CD4-positive, alpha-beta T cell (primary cell): ENCODE results near the gene POU3F1. TPM values are rescaled to one million over a fixed set of nuclear protein-coding genes. Genes with fewer than 3 reads are reported as not detected.

ENCODE experiments used
- ATAC-seq: fragments of 200-7000 bp; cut with Tn5 transposase; one replicate; pipeline ENCODE4 v1.10.0; 2022; ENCODE audit warnings: mild to moderate bottlenecking; ENCODE audit not compliant: poor library complexity
- CTCF ChIA-PET: fragments of 350-600 bp; sonication (Branson Sonifier 250); formaldehyde crosslinking; loops from one replicate; lab custom pipeline; 2021; ENCODE audit warnings: antibody characterized with exemption, inconsistent platforms; lab: Charles Lee
- POLR2A ChIA-PET: fragments of 350-600 bp; sonication (Branson Sonifier 250); formaldehyde crosslinking; loops from one replicate; lab custom pipeline; 2021; ENCODE audit warnings: antibody characterized with exemption, inconsistent platforms; lab: Charles Lee
- DNase-seq, 14 experiments: peaks; one replicate each; pipeline ENCODE4 v3.0.0-alpha.2; 2013 to 2020; ENCODE audit warnings: mixed read lengths in 2 of 14
- H3K27ac ChIP-seq, 2 donors: one replicate each; pipeline versions ENCODE4 v1.5.1 to v1.7.0; 2013; ENCODE audit warnings: low read length in 2 of 2, low read depth in 1 of 2, mild to moderate bottlenecking in 1 of 2
- H3K27me3 ChIP-seq, 2 experiments: 1 replicate in 1 of 2; 2 replicates in 1 of 2; pipeline versions ENCODE4 v1.6.1 to v1.7.0; 2013; ENCODE audit warnings: low read length in 2 of 2, control low read depth in 1 of 2, mild to moderate bottlenecking in 1 of 2, moderate library complexity in 1 of 2; ENCODE audit not compliant: insufficient read depth in 2 of 2, control insufficient read depth in 1 of 2
- H3K36me3 ChIP-seq: one replicate; pipeline ENCODE4 v1.6.1; 2013; ENCODE audit warnings: low read length, control low read depth; ENCODE audit not compliant: insufficient read depth
- H3K4me1 ChIP-seq: one replicate; pipeline ENCODE4 v1.6.1; 2013; ENCODE audit warnings: low read length, control low read depth; ENCODE audit not compliant: insufficient read depth
- H3K4me3 ChIP-seq: one replicate; pipeline ENCODE4 v1.5.1; 2013; ENCODE audit warnings: mild to moderate bottlenecking, low read length, moderate library complexity
- H3K9me3 ChIP-seq, 2 experiments: 1 replicate in 1 of 2; 2 replicates in 1 of 2; pipeline versions ENCODE4 v1.6.1 to v1.7.0; 2013; ENCODE audit warnings: low read length in 2 of 2, mild to moderate bottlenecking in 2 of 2, control low read depth in 1 of 2, moderate library complexity in 1 of 2; ENCODE audit not compliant: control insufficient read depth in 1 of 2, insufficient read depth in 1 of 2
- H3K27ac Mint-ChIP-seq: one replicate; pipeline ENCODE4 v1.8.0; 2020; ENCODE audit warnings: mixed read lengths
- H3K27me3 Mint-ChIP-seq: one replicate; pipeline ENCODE4 v1.8.0; 2021; ENCODE audit warnings: mixed read lengths
- H3K36me3 Mint-ChIP-seq: one replicate; pipeline ENCODE4 v1.8.0; 2021; ENCODE audit warnings: low read depth, mixed read lengths
- H3K4me1 Mint-ChIP-seq: one replicate; pipeline ENCODE4 v1.8.0; 2021; ENCODE audit warnings: low read depth, mixed read lengths
- H3K4me3 Mint-ChIP-seq: one replicate; pipeline ENCODE4 v1.8.0; 2020; ENCODE audit warnings: mild to moderate bottlenecking, mixed read lengths
- H3K9me3 Mint-ChIP-seq: one replicate; pipeline ENCODE4 v1.8.0; 2020; ENCODE audit warnings: mixed read lengths
- intact Hi-C, 2 experiments: fragments of 100-400 bp; cut with DNase I in 1 of 2; cut with micrococcal nuclease in 1 of 2; formaldehyde crosslinking; loops; one replicate each; pipeline versions ENCODE4 v1.15.1 to v1.9.0; 2023 to 2025; cut with DNase I, micrococcal nuclease
- total RNA-seq, 174 experiments: library from RNA in 2 of 174; stranded (reverse) in 2 of 174; gene quantifications; one replicate each; pipeline ENCODE4 v1.2.3 and lab custom pipeline; 2021 to 2026
- TF ChIP-seq, protein P1 (sequence below): fragments of 200-600 bp; IDR thresholded peaks from one replicate; pipeline ENCODE4 v1.8.0; 2022; ENCODE audit warnings: antibody characterized with exemption, mild to moderate bottlenecking

Gene POU3F1
- total RNA-seq, 2 experiments from 2014 or later: 0.22 to 0.27 TPM

DNA sequence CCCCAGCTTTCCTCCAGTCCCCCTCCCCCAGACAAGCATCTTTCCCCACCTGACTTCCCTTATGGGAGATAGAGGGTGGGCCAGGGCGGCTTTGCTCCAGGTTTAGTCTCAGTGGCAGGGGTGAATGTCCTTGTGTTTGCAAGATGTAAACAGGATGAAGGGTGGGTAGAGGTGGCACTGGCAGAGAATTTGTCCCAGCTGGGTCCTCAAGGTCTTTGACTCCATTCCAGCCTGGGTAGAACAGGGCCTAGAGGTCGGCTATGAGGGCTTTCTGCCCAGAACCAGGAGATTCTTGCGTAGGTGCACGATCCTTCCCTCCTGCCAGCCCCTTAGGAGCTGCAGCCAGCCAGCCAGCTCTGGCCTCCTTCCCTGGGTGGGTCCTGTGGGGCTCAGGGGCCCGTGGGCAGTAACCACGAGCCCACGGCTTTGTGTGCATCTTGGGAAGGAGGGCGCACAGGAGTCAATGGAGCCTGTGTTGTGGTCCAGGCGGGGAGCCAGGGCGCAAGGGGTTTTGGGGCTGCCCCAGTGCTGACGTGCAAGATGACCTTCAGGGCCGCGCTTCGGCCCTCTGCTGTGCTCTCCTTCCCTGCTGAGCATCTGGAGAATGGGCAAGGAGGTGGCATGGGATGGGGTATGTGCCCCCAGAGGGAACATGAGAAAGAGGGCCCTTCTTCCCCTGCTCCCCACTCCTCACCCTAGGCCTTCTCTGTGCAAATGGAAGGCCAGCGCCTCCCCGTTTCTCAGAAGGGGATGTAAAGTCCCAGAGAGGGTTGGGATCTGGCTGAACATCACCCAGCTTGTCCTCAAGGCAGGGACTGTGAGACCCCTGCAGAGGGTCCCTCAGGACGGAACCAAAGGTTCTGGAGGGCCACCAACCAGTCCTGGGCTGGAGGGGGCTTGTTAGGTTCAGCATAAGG lies 15.7 kb downstream of the POU3F1 start:
- H3K9me3 Mint-ChIP-seq: no peaks in the 10 kb centered on the region
- DNase-seq (peak in 1 of 14 experiments; percentile 8), ATAC-seq (no peak)
- Histone ChIP-seq H3K4me3 (no peak overlapping the region), H3K9me3 (no peaks in the 10 kb centered on the region), H3K36me3 (peaks cover 4% of the 10 kb centered on the region), H3K27ac (no peak overlapping the region), H3K27me3 (no peaks in the 10 kb centered on the region), H3K4me1 (peaks cover 42% of the 10 kb centered on the region)
- peaks cover 33% of the 10 kb centered on the region for H3K4me1 Mint-ChIP-seq
- H3K27ac Mint-ChIP-seq: no peak overlapping the region
- no peaks in the 10 kb centered on the region for H3K27me3 Mint-ChIP-seq
- ChIA-PET CTCF (no interaction called here), POLR2A (interaction anchor here (0.8 kb wide), 1 partner anchor 38 kb away, joined by 5 read pairs; no protein-coding TSS in a partner anchor)
- H3K36me3 Mint-ChIP-seq: peaks cover 5% of the 10 kb centered on the region
- H3K4me3 Mint-ChIP-seq: no peak overlapping the region
- TF ChIP-seq, protein P1, sequence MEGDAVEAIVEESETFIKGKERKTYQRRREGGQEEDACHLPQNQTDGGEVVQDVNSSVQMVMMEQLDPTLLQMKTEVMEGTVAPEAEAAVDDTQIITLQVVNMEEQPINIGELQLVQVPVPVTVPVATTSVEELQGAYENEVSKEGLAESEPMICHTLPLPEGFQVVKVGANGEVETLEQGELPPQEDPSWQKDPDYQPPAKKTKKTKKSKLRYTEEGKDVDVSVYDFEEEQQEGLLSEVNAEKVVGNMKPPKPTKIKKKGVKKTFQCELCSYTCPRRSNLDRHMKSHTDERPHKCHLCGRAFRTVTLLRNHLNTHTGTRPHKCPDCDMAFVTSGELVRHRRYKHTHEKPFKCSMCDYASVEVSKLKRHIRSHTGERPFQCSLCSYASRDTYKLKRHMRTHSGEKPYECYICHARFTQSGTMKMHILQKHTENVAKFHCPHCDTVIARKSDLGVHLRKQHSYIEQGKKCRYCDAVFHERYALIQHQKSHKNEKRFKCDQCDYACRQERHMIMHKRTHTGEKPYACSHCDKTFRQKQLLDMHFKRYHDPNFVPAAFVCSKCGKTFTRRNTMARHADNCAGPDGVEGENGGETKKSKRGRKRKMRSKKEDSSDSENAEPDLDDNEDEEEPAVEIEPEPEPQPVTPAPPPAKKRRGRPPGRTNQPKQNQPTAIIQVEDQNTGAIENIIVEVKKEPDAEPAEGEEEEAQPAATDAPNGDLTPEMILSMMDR: no peak
- intact Hi-C loops: no loop called here

DNA sequence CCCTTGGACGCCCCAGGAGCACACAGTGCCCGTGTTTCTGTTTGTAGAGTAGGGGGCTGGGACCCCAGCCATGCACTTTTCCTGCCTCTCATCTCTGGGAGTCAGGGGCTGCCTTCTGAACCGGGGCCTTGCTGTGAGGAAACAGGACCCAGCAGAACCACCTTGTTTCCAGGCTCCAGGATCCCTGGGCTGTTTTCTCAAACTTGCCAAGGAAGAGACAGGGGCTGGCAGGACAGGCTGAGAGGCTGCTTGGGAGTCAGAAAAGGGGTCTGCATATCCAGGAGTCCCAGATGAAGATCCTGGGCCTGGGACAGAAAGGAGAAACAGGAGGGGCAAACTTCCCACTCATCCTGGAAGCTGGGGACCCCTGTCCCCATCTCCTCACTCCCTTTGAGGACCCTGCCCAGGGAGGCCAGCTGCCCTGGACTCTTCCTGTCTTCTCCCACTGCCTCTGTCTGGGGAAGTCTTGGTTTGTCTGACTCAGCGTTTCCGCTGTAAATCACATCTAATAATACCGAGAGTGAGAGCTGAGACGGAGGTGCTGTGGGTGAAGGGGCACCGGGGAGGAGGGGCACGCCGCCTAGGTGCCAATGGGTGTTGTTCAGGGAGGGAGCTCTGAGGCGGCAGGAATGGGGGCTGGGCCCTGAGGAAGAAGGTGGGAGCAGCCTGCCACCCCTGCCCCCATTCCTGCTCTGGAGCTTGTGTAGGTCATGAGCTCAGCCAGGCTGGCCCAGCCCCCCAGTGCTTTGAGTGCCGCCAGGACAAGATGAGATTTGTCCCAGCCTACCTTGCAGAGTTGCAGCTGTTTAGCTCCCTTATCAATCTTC lies 16.7 kb downstream of the POU3F1 start:
- Mint-ChIP-seq H3K4me1 (peaks cover 33% of the 10 kb centered on the region), H3K27ac (peak overlapping the region; percentile 42), H3K27me3 (no peaks in the 10 kb centered on the region), H3K4me3 (no peak overlapping the region), H3K36me3 (peaks cover 15% of the 10 kb centered on the region), H3K9me3 (no peaks in the 10 kb centered on the region)
- peak in 9 of 14 experiments; percentile 32 to 69 (median 39) for DNase-seq
- POLR2A ChIA-PET: interaction anchor here (0.8 kb wide), 1 partner anchor 37 kb away, joined by 5 read pairs; no protein-coding TSS in a partner anchor
- Histone ChIP-seq H3K27ac (no peak overlapping the region), H3K27me3 (no peaks in the 10 kb centered on the region), H3K4me3 (no peak overlapping the region), H3K36me3 (peaks cover 13% of the 10 kb centered on the region), H3K4me1 (peaks cover 42% of the 10 kb centered on the region), H3K9me3 (no peaks in the 10 kb centered on the region)
- peak; percentile 68 for ATAC-seq
- TF ChIP-seq, protein P1: no peak
- CTCF ChIA-PET: no interaction called here
- intact Hi-C loops: loop anchor here in 1 of 2 experiments (5.0 kb wide), 2 partner anchors 787 to 807 kb away; no protein-coding TSS in a partner anchor

- Mint-ChIP-seq H3K27me3 (no peaks in the 10 kb centered on the region), H3K27ac (no peak overlapping the region)
Observed at GRCh38 chr1:38029081-38029681, 17.4 kb downstream of the POU3F1 start.

More at GRCh38 chr1:38029081-38029681, 17.4 kb downstream of the POU3F1 start:
- ChIA-PET POLR2A (no interaction called here), CTCF (no interaction called here)
- H3K36me3 Mint-ChIP-seq: peaks cover 19% of the 10 kb centered on the region
- intact Hi-C loops: loop anchor here in 1 of 2 experiments (5.0 kb wide), 2 partner anchors 788 to 808 kb away; no protein-coding TSS in a partner anchor
- Histone ChIP-seq H3K27me3 (no peaks in the 10 kb centered on the region), H3K27ac (no peak overlapping the region), H3K4me1 (peaks cover 42% of the 10 kb centered on the region), H3K4me3 (no peak overlapping the region), H3K9me3 (no peaks in the 10 kb centered on the region), H3K36me3 (peaks cover 18% of the 10 kb centered on the region)
- no peak overlapping the region for H3K4me3 Mint-ChIP-seq
- TF ChIP-seq, protein P1: no peak
- DNase-seq (peak in 1 of 14 experiments; percentile 18), ATAC-seq (no peak)
- peaks cover 33% of the 10 kb centered on the region for H3K4me1 Mint-ChIP-seq
- H3K9me3 Mint-ChIP-seq: no peaks in the 10 kb centered on the region
